Erythroblast (primary cell): Measurements from ENCODE around the gene PDZD7.

Experiments used
- DNase-seq, 2 experiments: peaks; one replicate each; lab custom pipeline; 2025; lab: John Stamatoyannopoulos, UW
- GATA1 ChIP-seq: IDR thresholded peaks from 2 replicates; pipeline ENCODE4 v1.6.1; 2011; ENCODE audit warnings: low read depth, mild to moderate bottlenecking, control low read depth, low read length, moderate library complexity
- POLR2A ChIP-seq: IDR thresholded peaks from 2 replicates; pipeline ENCODE4 v1.6.1; 2011; ENCODE audit warnings: mild to moderate bottlenecking, low read length

The PDZD7 gene

GRCh38 chr10:101001659-101002035 lies 29.3 kb downstream of the PDZD7 start:
- no peak for TF ChIP-seq POLR2A
- TF ChIP-seq GATA1 = no peak
- no peak for DNase-seq

- DNase-seq = peak; percentile 24 to 46
- no peak for TF ChIP-seq POLR2A
- TF ChIP-seq GATA1 = no peak
Measured at GRCh38 chr10:101000915-101001658, 29.8 kb downstream of the PDZD7 start.

- no peak for TF ChIP-seq GATA1
- TF ChIP-seq POLR2A = no peak
- peak; percentile 42 to 50 for DNase-seq
Measured at GRCh38 chr10:101000127-101000914, 30.6 kb downstream of the PDZD7 start.

DNA sequence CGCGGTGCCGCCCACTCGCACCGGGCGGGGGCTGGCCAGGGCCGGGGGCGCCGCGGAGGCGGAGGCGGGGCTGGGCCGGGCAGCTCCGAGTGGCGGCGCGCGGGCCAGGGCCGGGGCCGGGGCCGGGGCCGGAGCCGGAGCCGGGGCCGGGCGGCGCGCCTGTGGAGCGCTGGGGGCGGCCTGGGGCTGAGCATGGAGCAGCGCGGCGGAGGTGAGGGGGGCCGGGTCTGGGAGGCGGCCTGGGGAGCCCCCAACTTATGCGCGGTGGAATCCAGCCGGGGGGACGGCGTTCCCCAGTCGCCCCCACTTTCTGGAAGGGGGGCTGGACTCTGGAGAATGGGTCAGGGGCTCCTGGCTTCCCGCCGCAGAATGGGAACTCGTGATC lies 31.2 kb downstream of the PDZD7 start, which contains the start of gene LZTS2:
Gene LZTS2, plus strand, starts transcription at position 67 of the 385 bp plus-strand sequence. CDS start 2,731 bp downstream, outside the sequence.
- DNase-seq = no peak
- TF ChIP-seq POLR2A = no peak
- no peak for TF ChIP-seq GATA1

GRCh38 chr10:100998991-100999741 lies 31.8 kb downstream of the PDZD7 start:
- TF ChIP-seq POLR2A (peak; percentile 54), GATA1 (no peak)
- DNase-seq = peak; percentile 83 to 90

DNA sequence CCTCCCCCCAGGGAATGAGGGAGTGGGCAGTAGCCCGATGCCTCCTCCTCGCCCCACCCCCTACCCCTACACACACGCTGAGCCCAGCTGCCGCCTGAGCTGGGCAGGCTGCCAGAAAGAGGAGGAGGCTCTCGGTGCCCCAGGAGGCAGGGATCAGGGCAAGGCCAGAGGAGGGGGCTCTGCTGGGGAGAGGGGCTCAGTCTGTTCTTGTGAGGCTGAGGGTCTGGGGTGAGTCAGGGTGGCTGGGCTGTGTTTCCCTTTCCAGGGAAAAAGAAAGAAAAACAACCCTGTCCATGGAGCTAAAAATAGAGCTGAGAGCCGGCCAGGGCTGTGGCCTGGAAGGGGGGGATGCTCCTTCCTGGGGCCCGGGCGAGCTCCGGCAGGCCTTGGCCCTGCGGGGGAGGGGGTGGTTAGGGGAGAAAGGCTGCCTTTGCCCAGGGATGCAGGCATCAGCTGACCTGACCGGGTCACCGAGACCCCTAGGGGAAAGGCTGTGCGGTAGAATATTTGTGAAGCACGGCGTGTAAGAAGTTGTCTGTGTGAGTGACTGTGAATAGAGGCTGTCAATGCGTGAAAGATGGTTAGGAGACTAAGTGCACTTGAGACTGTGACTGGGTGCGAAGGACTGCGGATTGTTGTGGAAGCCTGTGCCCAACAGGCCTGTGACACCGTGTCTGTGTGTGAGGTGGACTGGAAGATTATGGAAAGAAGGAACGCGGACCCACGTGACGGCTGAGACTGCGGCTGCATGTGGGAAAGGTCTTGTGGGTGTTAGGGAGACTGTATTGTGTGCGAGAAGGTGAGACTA lies 32.5 kb downstream of the PDZD7 start:
- no peak for TF ChIP-seq GATA1
- no peak for TF ChIP-seq POLR2A
- DNase-seq = peak; percentile 83 to 87

DNA sequence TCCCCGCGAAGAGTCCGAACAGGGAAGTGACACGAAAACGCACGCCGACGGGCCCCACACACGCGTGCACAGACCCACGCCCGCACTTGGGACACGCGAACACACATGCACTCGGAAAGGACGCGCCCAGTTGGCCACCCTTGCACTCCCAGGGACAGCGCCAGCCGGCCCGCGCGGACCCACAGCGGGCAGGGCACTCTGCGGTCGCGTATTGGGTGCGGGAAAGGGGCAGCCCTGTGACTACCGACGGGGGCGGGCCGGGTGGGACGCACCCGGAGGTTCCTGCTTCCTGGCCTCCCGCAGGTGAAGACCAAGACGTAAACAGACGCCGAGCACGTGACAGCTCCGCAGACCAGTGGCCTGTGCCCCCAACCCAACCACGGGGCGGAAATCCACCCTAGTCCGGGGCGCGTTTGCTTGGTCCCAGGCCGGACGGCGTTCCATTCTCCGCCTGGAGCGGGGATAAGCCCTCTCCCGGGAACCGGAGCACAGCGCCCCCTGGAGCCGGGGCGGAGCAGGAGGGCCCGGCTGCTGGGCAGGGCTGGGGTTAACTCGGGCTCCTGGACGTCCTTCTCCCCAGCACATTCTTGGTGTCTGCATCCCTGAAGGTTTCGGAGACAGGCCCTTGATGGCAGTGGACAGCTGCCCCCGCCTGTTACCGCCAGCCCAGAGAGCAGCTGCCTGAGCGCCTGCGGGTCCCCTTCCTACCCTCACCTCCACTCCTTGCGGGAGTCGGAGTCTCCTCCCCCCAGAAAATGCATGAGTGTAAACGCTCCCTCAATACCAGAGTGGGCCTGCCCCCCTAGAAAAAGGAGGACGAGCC lies 33.4 kb downstream of the PDZD7 start:
- peak; percentile 79 to 87 for DNase-seq
- TF ChIP-seq GATA1 (no peak), POLR2A (peak; percentile 38)

GRCh38 chr10:100996678-100997359 lies 34.1 kb downstream of the PDZD7 start:
- DNase-seq = peak; percentile 54 to 61
- TF ChIP-seq POLR2A (no peak), GATA1 (no peak)

- TF ChIP-seq POLR2A (no peak), GATA1 (no peak)
- DNase-seq = no peak
Measured at GRCh38 chr10:100995181-100995580, 35.7 kb downstream of the PDZD7 start.

DNA sequence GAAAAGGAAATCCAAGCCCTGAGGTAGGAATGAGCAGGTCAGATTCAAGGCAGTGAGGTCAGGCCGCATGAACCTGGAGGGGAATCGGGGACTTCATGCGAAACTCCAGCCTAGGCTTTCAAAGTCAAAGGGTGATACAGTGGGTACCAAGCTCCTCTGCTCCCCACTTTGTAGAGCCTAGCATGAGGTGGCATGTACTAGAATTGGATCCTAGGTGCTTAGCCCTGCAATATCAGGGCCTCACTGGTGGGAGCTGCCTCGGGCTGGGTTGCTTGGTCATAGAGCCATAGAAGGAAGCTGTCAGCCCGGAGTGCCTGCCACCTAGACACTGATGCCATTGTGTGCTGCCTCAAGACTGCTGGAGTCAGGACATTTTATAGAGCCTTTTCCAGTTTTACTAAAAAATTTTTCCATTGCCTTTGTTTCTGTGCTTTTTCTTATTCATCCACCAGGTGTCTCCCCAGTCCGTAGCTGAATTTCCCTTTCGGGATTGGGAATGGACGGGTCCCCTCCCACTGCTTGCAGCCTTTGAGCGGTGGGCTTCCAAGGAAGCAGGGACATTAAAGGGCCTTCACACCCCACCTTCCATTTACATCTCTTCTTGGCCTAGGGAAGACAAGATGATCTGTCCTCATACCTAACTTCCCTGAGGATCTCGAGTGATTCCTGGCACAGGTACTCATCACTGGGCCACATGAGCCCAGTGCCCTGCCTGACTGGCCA lies 36.8 kb downstream of the PDZD7 start:
- TF ChIP-seq GATA1 = no peak
- no peak for TF ChIP-seq POLR2A
- no peak for DNase-seq

DNA sequence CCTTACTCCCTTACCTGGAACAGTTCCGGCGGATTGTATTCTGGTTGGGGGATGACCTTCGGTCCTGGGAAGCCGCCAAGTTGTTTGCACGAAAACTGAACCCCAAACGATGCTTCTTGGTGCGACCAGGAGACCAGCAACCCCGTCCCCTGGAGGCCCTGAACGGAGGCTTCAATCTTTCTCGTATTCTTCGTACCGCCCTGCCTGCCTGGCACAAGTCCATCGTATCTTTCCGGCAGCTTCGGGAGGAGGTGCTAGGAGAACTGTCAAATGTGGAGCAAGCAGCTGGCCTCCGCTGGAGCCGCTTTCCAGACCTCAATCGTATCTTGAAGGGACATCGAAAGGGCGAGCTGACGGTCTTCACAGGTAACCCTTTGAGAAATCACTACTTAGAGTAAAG lies 41.8 kb downstream of the PDZD7 start:
- DNase-seq = no peak
- TF ChIP-seq POLR2A = no peak
- no peak for TF ChIP-seq GATA1
